Uterus (tissue), 4 donors: ENCODE results near the gene ZNF680. TPM values are rescaled to one million over a fixed set of nuclear protein-coding genes. Genes with fewer than 3 reads are reported as not detected.

Experiments used
- DNase-seq, 2 donors: peaks; one replicate each; pipeline ENCODE4 v3.0.0-alpha.2; 2019 to 2020
- H3K27ac ChIP-seq, 2 donors: fragments of 200-600 bp; sonication (generic); 1 replicate in 1 of 2; 2 replicates in 1 of 2; pipeline ENCODE4 v1.5.1; 2016 to 2018
- H3K27me3 ChIP-seq, 2 donors: fragments of 200-600 bp; sonication (generic); one replicate each; pipeline ENCODE4 v1.5.1; 2018 to 2019; ENCODE audit warnings: control low read depth in 1 of 2
- H3K36me3 ChIP-seq, 2 donors: fragments of 200-600 bp; sonication (generic); one replicate each; pipeline ENCODE4 v1.5.1; 2019; ENCODE audit warnings: control low read depth in 1 of 2
- H3K4me1 ChIP-seq, 2 donors: fragments of 200-600 bp; sonication (generic); one replicate each; pipeline ENCODE4 v1.5.1; 2018 to 2019; ENCODE audit warnings: control low read depth in 1 of 2
- H3K4me3 ChIP-seq, 2 donors: fragments of 200-600 bp; sonication (generic); 1 replicate in 1 of 2; 2 replicates in 1 of 2; pipeline ENCODE4 v1.5.1; 2018 to 2019; ENCODE audit warnings: mild to moderate bottlenecking in 1 of 2
- H3K9me3 ChIP-seq, 2 donors: fragments of 200-600 bp; sonication (generic); one replicate each; pipeline ENCODE4 v1.5.1; 2019; ENCODE audit warnings: control low read depth in 1 of 2
- POLR2A ChIP-seq, 2 donors: fragments of 450-650 bp; IDR thresholded peaks; one replicate each; pipeline ENCODE4 v1.6.1; 2016; ENCODE audit warnings: antibody characterized with exemption in 2 of 2, mild to moderate bottlenecking in 1 of 2, moderate library complexity in 1 of 2
- intact Hi-C: fragments of 100-400 bp; cut with DNase I; formaldehyde crosslinking; loops from one replicate; pipeline ENCODE4 v1.15.1; 2023; ENCODE audit warnings: low total_unique reads
- total RNA-seq, 4 donors: library from RNA; depleted of rRNA in 3 of 4; stranded (reverse); fragments of >200 nt in 3 of 4; gene quantifications; one replicate each; pipeline versions ENCODE4 v1.1.0 to v1.2.4, GENCODE V29; 2014 to 2023
- TF ChIP-seq, protein P1 (sequence below), 4 experiments: fragments of 200-600 bp in 2 of 4; fragments of 450-650 bp in 2 of 4; sonication (generic) in 2 of 4; IDR thresholded peaks; one replicate each; pipeline ENCODE4 v1.5.1; 2016 to 2019; ENCODE audit warnings: antibody characterized with exemption in 4 of 4, mild to moderate bottlenecking in 2 of 4, moderate library complexity in 1 of 4
- donor health status: DM: yes; HTN: yes; CAD: no.

Gene ZNF680
- total RNA-seq, result 10 to 100 TPM in 3 of 4 donors, 1 to 10 TPM in 1; 5.1 to 47.2 (median 21.3) TPM

DNA sequence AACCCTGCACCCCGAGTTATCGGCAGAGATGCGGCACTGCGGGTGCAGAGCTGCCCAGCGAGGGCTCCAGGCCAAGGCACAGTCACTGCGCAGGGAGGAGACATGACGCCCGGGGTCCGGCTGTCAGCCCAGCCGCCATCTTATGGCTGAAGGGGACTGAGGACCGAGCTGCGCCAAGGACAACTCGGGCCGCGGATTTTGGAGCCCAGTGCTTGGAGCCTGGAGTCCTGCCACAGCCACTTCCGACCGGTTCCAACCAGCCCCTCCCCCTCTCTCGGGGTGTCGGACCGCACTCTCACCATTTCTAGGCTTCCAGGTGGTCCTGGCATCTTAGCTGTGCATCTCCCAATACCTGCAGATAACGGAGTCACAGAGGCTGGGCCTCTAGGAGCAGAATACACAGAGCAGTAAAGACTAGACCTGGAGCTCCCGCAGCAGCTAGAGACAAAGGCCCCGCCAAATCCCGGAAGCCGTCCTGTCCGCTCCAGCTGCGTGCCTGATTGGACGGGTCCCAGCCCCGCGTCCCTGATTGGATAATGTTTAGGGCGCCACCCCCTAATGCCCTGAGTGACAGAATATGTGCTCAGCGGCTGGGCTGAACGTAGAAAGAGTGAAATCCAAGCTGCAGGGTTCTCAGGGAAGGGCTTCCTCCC lies at the start of gene ZNF680:
TSS of gene ZNF680 (minus strand) at position 446 of the 653 bp plus-strand sequence. CDS start at position 329, 117 bp downstream.
- Histone ChIP-seq H3K9me3 (no peaks in the 10 kb centered on the region), H3K27ac (peak within 1 kb of the TSS; percentile 63 to 75), H3K36me3 (no peaks in the 10 kb centered on the region), H3K4me3 (peak within 1 kb of the TSS; percentile 56 to 83), H3K27me3 (no peaks in the 10 kb centered on the region), H3K4me1 (peaks cover 0 to 15% of the 10 kb centered on the region in 2 donors)
- DNase-seq, result peak; percentile 96
- peak; percentile 63 to 64 for TF ChIP-seq POLR2A (IDR thresholded peaks at IDR 0.05)
- TF ChIP-seq, protein P1, sequence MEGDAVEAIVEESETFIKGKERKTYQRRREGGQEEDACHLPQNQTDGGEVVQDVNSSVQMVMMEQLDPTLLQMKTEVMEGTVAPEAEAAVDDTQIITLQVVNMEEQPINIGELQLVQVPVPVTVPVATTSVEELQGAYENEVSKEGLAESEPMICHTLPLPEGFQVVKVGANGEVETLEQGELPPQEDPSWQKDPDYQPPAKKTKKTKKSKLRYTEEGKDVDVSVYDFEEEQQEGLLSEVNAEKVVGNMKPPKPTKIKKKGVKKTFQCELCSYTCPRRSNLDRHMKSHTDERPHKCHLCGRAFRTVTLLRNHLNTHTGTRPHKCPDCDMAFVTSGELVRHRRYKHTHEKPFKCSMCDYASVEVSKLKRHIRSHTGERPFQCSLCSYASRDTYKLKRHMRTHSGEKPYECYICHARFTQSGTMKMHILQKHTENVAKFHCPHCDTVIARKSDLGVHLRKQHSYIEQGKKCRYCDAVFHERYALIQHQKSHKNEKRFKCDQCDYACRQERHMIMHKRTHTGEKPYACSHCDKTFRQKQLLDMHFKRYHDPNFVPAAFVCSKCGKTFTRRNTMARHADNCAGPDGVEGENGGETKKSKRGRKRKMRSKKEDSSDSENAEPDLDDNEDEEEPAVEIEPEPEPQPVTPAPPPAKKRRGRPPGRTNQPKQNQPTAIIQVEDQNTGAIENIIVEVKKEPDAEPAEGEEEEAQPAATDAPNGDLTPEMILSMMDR (IDR thresholded peaks at IDR 0.05), result no peak
- intact Hi-C loops, result no loop called here

DNA sequence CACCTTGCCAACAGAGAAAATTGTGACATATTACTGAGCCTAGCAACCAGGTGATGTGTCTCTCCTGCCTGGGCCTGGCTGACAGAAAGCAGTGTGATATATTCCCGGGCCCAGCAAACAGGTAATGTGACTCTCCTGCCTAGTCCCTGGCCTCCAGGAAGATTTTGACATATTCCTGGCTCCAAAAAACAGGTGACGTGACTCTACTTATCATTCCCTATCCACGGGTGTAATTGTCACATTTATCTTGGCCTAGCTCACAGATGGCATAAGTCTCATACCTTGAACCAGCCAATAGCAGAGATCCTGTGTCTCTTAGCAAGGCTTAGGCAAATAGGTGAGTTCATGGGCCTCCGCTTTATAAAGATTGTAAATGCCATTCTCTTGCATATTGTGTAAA lies 49.6 kb upstream of the ZNF680 start:
- H3K4me3 ChIP-seq, result no peak overlapping the region
- no peaks in the 10 kb centered on the region for H3K4me1 ChIP-seq
- no peak for TF ChIP-seq POLR2A (IDR thresholded peaks at IDR 0.05)
- TF ChIP-seq, protein P1 (IDR thresholded peaks at IDR 0.05), result no peak
- H3K9me3 ChIP-seq, result no peaks in the 10 kb centered on the region
- no peaks in the 10 kb centered on the region for H3K27me3 ChIP-seq
- no peak for DNase-seq
- H3K27ac ChIP-seq, result no peak overlapping the region
- no peaks in the 10 kb centered on the region for H3K36me3 ChIP-seq
- intact Hi-C loops, result no loop called here

DNA sequence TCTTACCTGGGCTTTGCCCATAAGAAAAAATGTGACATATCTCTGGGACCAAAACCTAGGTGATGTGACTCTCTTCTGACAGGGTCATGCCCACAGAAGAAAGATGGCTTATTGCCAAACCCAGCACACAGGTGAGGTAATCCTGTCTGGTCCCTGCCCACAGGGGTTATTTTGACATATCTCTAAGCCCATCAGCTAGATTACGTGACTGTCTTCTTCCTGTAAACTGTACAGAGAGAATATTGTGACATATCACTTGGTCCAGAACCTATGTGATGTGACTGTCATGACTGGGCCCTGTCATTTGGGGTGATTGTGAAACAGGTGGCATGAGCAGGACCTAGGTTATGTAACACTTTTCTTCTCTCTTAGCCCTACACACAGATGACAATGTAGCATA lies 48.8 kb upstream of the ZNF680 start:
- H3K27me3 ChIP-seq, result no peaks in the 10 kb centered on the region
- H3K4me1 ChIP-seq, result no peaks in the 10 kb centered on the region
- H3K4me3 ChIP-seq, result no peak overlapping the region
- H3K27ac ChIP-seq, result no peak overlapping the region
- TF ChIP-seq POLR2A (IDR thresholded peaks at IDR 0.05), result no peak
- TF ChIP-seq, protein P1 (IDR thresholded peaks at IDR 0.05), result no peak
- no peaks in the 10 kb centered on the region for H3K9me3 ChIP-seq
- no peak for DNase-seq
- no peaks in the 10 kb centered on the region for H3K36me3 ChIP-seq
- intact Hi-C loops, result no loop called here

DNA sequence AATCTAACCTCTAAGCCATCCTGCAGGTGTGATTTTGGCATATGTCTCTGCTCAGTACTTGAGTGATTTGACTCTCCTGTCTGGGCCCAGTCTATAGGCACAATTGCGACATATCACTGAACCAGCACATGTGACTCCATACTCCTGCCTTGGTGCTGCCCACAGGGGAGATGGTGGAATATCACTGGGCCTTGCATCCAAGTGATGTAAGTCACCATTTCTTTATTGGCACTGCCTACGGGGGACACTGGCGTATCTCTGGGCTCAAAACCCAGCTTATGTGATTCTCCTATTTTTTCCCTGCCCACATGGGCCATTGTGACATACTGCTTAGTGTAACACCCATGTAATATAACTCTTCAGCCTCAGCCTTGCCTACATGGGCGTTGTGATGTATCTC lies 48.1 kb upstream of the ZNF680 start:
- H3K9me3 ChIP-seq, result no peaks in the 10 kb centered on the region
- no peak for DNase-seq
- TF ChIP-seq, protein P1 (IDR thresholded peaks at IDR 0.05), result no peak
- no peak for TF ChIP-seq POLR2A (IDR thresholded peaks at IDR 0.05)
- no peaks in the 10 kb centered on the region for H3K4me1 ChIP-seq
- H3K27me3 ChIP-seq, result no peaks in the 10 kb centered on the region
- H3K4me3 ChIP-seq, result no peak overlapping the region
- H3K27ac ChIP-seq, result no peak overlapping the region
- H3K36me3 ChIP-seq, result no peaks in the 10 kb centered on the region
- intact Hi-C loops, result no loop called here

DNA sequence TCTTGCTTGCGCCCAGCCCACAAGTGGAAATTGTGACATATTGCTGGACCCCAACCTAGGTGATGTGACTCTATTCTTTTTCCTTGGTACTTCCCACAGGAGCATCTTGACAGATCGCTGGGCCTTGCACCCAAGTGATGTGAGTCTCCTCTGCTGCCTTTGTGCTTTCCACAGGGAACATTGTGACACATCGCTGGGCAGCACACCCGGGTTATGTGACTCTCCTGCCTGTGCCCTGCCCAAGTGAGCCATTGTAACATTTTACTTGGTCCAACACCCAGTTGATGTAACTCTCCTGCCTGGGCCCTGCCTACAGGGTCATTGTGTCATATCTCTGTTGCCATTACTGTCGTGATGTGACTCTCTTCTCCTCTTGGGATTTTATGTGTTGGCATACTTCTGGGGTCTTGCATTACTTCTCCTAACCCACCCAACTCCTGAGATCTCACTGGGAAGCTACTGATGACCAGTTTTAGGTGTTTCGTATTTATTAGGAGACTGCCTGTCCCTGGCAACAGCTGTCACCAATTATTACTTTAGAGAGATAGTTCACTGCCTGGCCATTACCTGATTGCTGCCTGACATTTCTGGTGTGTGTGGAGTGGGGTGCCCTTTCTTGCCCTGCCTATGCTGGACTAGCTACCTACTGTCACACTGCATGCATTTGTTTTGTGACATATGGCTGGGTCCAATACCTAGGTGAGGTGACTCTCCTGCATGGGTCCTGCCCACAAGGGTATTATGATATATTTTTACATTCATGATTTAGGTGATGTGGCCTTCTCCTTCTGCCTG lies 45.4 kb upstream of the ZNF680 start:
- no peaks in the 10 kb centered on the region for H3K36me3 ChIP-seq
- intact Hi-C loops, result no loop called here
- no peaks in the 10 kb centered on the region for H3K27me3 ChIP-seq
- H3K9me3 ChIP-seq, result no peaks in the 10 kb centered on the region
- H3K27ac ChIP-seq, result no peak overlapping the region
- no peak for TF ChIP-seq POLR2A (IDR thresholded peaks at IDR 0.05)
- TF ChIP-seq, protein P1 (IDR thresholded peaks at IDR 0.05), result no peak
- no peaks in the 10 kb centered on the region for H3K4me1 ChIP-seq
- no peak overlapping the region for H3K4me3 ChIP-seq
- no peak for DNase-seq
